Fibroblast of lung (primary cell): ENCODE results near the gene BARHL2. TPM values are rescaled to one million over a fixed set of nuclear protein-coding genes. Genes with fewer than 3 reads are reported as not detected.

Experiments
- DNase-seq, 2 donors: peaks; one replicate each; pipeline versions ENCODE4 v3.0.0 to v3.0.0-alpha.2; 2010; ENCODE audit warnings: low read depth in 2 of 2
- H2AFZ ChIP-seq: 2 replicates; pipeline ENCODE4 v1.5.1; 2012; ENCODE audit warnings: low read length, control low read depth, inconsistent platforms
- H3K27ac ChIP-seq: 2 replicates; pipeline ENCODE4 v1.5.1; 2011; ENCODE audit warnings: low read length, control low read depth; ENCODE audit not compliant: insufficient read depth
- H3K27me3 ChIP-seq: 2 replicates; pipeline ENCODE4 v1.5.1; 2011; ENCODE audit warnings: mild to moderate bottlenecking, low read length; ENCODE audit not compliant: control insufficient read depth, insufficient read depth
- H3K36me3 ChIP-seq: 2 replicates; pipeline ENCODE4 v1.5.1; 2011; ENCODE audit warnings: low read length; ENCODE audit not compliant: control insufficient read depth, insufficient read depth
- H3K4me1 ChIP-seq: 2 replicates; pipeline ENCODE4 v1.5.1; 2011; ENCODE audit warnings: low read length; ENCODE audit not compliant: control insufficient read depth, insufficient read depth; ENCODE audit errors: extremely low read depth
- H3K4me2 ChIP-seq: 2 replicates; pipeline ENCODE4 v1.5.1; 2011; ENCODE audit warnings: low read length, control low read depth; ENCODE audit not compliant: insufficient read depth; ENCODE audit errors: extremely low read depth
- H3K4me3 ChIP-seq, 4 experiments: fragments of 200-600 bp in 1 of 4; sonication (generic) in 1 of 4; replicated peaks in 1 of 4; 2 replicates each; pipeline ENCODE4 v1.5.1; 2011 to 2016; ENCODE audit warnings: low read length in 4 of 4, low read depth in 3 of 4, mild to moderate bottlenecking in 3 of 4, control low read depth in 2 of 4, inconsistent platforms in 1 of 4, mixed read lengths in 1 of 4; ENCODE audit not compliant: insufficient read depth in 1 of 4; ENCODE audit errors: control extremely low read depth in 1 of 4
- H3K79me2 ChIP-seq: 2 replicates; pipeline ENCODE4 v1.5.1; 2012; ENCODE audit warnings: mild to moderate bottlenecking, low read length, inconsistent platforms; ENCODE audit not compliant: control insufficient read depth, insufficient read depth
- H3K9ac ChIP-seq: 2 replicates; pipeline ENCODE4 v1.5.1; 2011; ENCODE audit warnings: mild to moderate bottlenecking, low read length, control low read depth; ENCODE audit not compliant: insufficient read depth
- H3K9me3 ChIP-seq: 2 replicates; pipeline ENCODE4 v1.5.1; 2012; ENCODE audit warnings: low read depth, low read length; ENCODE audit not compliant: control insufficient read depth, insufficient read depth
- H4K20me1 ChIP-seq: 2 replicates; pipeline ENCODE4 v1.5.1; 2011; ENCODE audit warnings: low read length; ENCODE audit not compliant: control insufficient read depth, insufficient read depth; ENCODE audit errors: extremely low read depth
- CTCF ChIP-seq, 2 donors: IDR thresholded peaks in 1 of 2; conservative IDR thresholded peaks in 1 of 2; 1 replicate in 1 of 2; 2 replicates in 1 of 2; pipeline ENCODE4 v1.5.1; 2011 to 2012; ENCODE audit warnings: low read length in 2 of 2, control low read depth in 1 of 2, inconsistent platforms in 1 of 2, low read depth in 1 of 2, mild to moderate bottlenecking in 1 of 2
- EZH2 ChIP-seq: IDR thresholded peaks from 2 replicates; pipeline ENCODE4 v1.5.1; 2012; ENCODE audit warnings: low read length, control low read depth, mild to moderate bottlenecking; ENCODE audit errors: missing control alignments
- polyA plus RNA-seq, 2 donors: library from polyadenylated mRNA; depleted of rRNA in 1 of 2; stranded (reverse) in 1 of 2; unstranded in 1 of 2; fragments of >200 nt; gene quantifications; 2 replicates each; pipeline ENCODE4 v1.2.1, GENCODE V29; 2011 to 2012; ENCODE audit warnings: missing spikeins in 1 of 2
- total RNA-seq: library from RNA; depleted of rRNA; stranded (reverse); fragments of >200 nt; gene quantifications from 2 replicates; pipeline ENCODE4 v1.2.1, GENCODE V29; 2014

BARHL2 gene
- total and polyA plus RNA-seq, 2 donors (not counting 1 experiment from before 2014, with no cell fraction given) = not detected

GRCh38 chr1:90719330-90720144 is 2.4 kb upstream of the BARHL2 start:
- no peak for DNase-seq
- Histone ChIP-seq H3K27ac (no peak overlapping the region), H3K9me3 (no peaks in the 10 kb centered on the region), H3K9ac (no peak overlapping the region), H3K4me2 (no peak overlapping the region), H4K20me1 (no peaks in the 10 kb centered on the region), H3K4me3 (no peak overlapping the region), H3K36me3 (no peaks in the 10 kb centered on the region), H3K27me3 (peaks cover 74% of the 10 kb centered on the region), H2AFZ (no peak overlapping the region), H3K79me2 (no peaks in the 10 kb centered on the region), H3K4me1 (no peaks in the 10 kb centered on the region)
- TF ChIP-seq EZH2 (peak; percentile 90), CTCF (conservative IDR thresholded peaks at IDR 0.05 in 1 of 2, IDR thresholded peaks at IDR 0.05 in 1 of 2; ENCODE audit: low read depth in 1 of 2, low read length in 2 of 2) (no peak)

- Histone ChIP-seq H3K4me1 (no peaks in the 10 kb centered on the region), H3K9me3 (no peaks in the 10 kb centered on the region), H4K20me1 (no peaks in the 10 kb centered on the region), H3K36me3 (no peaks in the 10 kb centered on the region), H3K27ac (no peak overlapping the region), H3K4me3 (peak overlapping the region in 1 of 4 experiments; percentile 35), H3K27me3 (peaks cover 74% of the 10 kb centered on the region), H3K79me2 (no peaks in the 10 kb centered on the region), H3K4me2 (peak overlapping the region; percentile 37), H2AFZ (no peak overlapping the region), H3K9ac (no peak overlapping the region)
- TF ChIP-seq EZH2 = peak; percentile 83
- TF ChIP-seq CTCF (conservative IDR thresholded peaks at IDR 0.05 in 1 of 2, IDR thresholded peaks at IDR 0.05 in 1 of 2; ENCODE audit: low read depth in 1 of 2, low read length in 2 of 2) = no peak
- DNase-seq = no peak
Observed at GRCh38 chr1:90718411-90719329, 1.6 kb upstream of the BARHL2 start.
